Chondrocyte (in vitro differentiated cells): ENCODE results near the gene CCDC80. TPM values are rescaled to one million over a fixed set of nuclear protein-coding genes. Genes with fewer than 3 reads are reported as not detected.
"Not testable (repeated sequence)": the region's sequence is repeated elsewhere in the genome, so short reads cannot be mapped to it uniquely, and the experiment has no call there.

Source experiments
- DNase-seq: peaks from one replicate; pipeline ENCODE4 v3.0.0; 2021; ENCODE audit warnings: mixed read lengths, low spot score
- H3K27ac Mint-ChIP-seq: one replicate; pipeline ENCODE4 v1.8.0; 2021; ENCODE audit warnings: mild to moderate bottlenecking, moderate library complexity, mixed read lengths; ENCODE audit not compliant: unreplicated experiment
- H3K27me3 Mint-ChIP-seq: 2 replicates; pipeline ENCODE4 v1.8.0; 2021; ENCODE audit warnings: low read depth, mixed read lengths
- H3K36me3 Mint-ChIP-seq: 2 replicates; pipeline ENCODE4 v1.8.0; 2021; ENCODE audit warnings: low read depth, mixed read lengths
- H3K4me1 Mint-ChIP-seq: 2 replicates; pipeline ENCODE4 v1.8.0; 2021; ENCODE audit warnings: low read depth, mild to moderate bottlenecking, mixed read lengths
- H3K4me3 Mint-ChIP-seq: one replicate; pipeline ENCODE4 v1.8.0; 2021; ENCODE audit warnings: mild to moderate bottlenecking, moderate library complexity, mixed read lengths; ENCODE audit not compliant: unreplicated experiment
- H3K9me3 Mint-ChIP-seq: 2 replicates; pipeline ENCODE4 v1.8.0; 2021; ENCODE audit warnings: low read depth, mixed read lengths
- CTCF ChIP-seq: fragments of 200-600 bp; sonication (generic); IDR thresholded peaks from 2 replicates; pipeline ENCODE4 v1.5.0; 2021; ENCODE audit warnings: antibody characterized with exemption, mild to moderate bottlenecking, moderate library complexity
- total RNA-seq: library from RNA; stranded (reverse); gene quantifications from 3 replicates; pipeline ENCODE4 v1.2.1, GENCODE V29; 2021

Gene CCDC80
- total RNA-seq, 1 donor from 2014 or later, result 1,574 TPM

DNA sequence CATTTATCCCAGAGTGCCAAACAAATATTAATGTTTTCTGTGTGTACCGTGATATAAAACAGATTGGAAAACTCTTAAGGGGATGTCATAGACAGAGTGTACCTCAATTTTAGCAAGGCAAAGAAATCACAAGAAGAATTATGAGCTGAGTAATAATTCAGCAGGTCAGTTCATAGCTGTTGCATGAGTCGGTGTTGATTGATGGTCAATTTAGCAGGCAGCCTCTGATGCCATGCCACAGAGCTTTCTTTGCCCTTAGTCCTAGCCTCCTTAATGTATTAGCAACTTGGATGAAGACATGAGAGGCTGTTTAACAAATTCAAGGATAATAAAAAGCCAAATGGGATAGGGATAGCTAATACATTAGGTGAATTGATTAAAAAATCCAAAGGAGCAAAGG lies 72.3 kb downstream of the CCDC80 start:
- Mint-ChIP-seq H3K27me3 (no peaks in the 10 kb centered on the region), H3K36me3 (peaks cover 11% of the 10 kb centered on the region), H3K9me3 (no peaks in the 10 kb centered on the region), H3K4me3 (no peak overlapping the region), H3K27ac (no peak overlapping the region), H3K4me1 (peaks cover 3% of the 10 kb centered on the region)
- no peak for TF ChIP-seq CTCF
- DNase-seq, result no peak

- H3K36me3 Mint-ChIP-seq, result peaks cover 4% of the 10 kb centered on the region
- no peak overlapping the region for H3K27ac Mint-ChIP-seq
- peaks cover 16% of the 10 kb centered on the region for H3K4me1 Mint-ChIP-seq
- TF ChIP-seq CTCF, result no peak
- no peak overlapping the region for H3K4me3 Mint-ChIP-seq
- H3K27me3 Mint-ChIP-seq, result no peaks in the 10 kb centered on the region
- DNase-seq, result no peak
- H3K9me3 Mint-ChIP-seq, result no peaks in the 10 kb centered on the region
Observed at GRCh38 chr3:112564940-112565305, 76.0 kb downstream of the CCDC80 start.

- H3K27ac Mint-ChIP-seq, H3K9me3 Mint-ChIP-seq, DNase-seq, H3K36me3 Mint-ChIP-seq, H3K27me3 Mint-ChIP-seq, H3K4me3 Mint-ChIP-seq: not testable (repeated sequence)
- H3K4me1 Mint-ChIP-seq, result peaks cover 22% of the 10 kb centered on the region
Observed at GRCh38 chr3:112564247-112564939, 76.5 kb downstream of the CCDC80 start.

DNA sequence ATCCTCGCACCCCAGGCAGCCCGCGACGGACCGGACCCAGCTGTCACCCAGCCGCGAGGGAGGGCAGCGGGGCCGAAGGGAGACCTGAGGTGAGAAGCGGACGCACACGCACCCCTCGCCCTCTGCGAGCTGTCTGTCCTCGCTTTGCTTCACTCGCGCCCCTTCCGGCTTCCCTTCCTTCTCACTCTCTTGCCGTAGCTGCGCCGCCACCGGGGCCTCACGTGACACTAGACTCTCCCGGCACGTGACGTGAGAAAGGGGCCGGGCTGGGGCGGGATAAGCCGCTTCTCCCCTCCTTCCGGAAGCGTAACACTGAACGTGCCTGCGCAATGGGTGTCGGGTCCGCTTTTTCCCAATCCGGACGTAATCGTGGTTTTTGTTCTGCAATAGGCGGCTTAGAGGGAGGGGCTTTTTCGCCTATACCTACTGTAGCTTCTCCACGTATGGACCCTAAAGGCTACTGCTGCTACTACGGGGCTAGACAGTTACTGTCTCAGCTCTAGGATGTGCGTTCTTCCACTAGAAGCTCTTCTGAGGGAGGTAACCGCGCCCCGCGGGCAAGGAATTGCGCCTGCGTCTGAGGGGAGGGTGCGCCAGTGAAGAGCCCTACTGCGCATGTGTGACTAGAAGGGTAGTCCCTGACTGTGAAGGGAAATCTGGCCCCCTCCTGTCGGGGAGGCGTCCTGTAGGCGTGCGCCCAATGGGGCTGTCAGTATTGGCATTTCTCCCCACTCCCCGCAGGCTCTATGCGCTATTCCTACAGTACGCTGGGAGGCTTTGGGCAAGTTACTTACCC lies 79.0 kb downstream of the CCDC80 start, which contains the start of the genes ATG3 and SLC35A5:
TSS of gene ATG3 (minus strand) at position 229 of the 796 bp plus-strand sequence. CDS start 434 bp downstream, outside the sequence.
TSS of gene SLC35A5 (plus strand) at position 312 of the 796 bp plus-strand sequence. CDS start 1,359 bp downstream, outside the sequence.
- peak within 1 kb of the TSS; percentile 99 for H3K27ac Mint-ChIP-seq
- peak within 1 kb of the TSS; percentile 88 for H3K4me3 Mint-ChIP-seq
- H3K36me3 Mint-ChIP-seq, result peaks cover 6% of the 10 kb centered on the region
- no peak for TF ChIP-seq CTCF
- H3K9me3 Mint-ChIP-seq, result no peaks in the 10 kb centered on the region
- DNase-seq, result peak; percentile 98
- H3K4me1 Mint-ChIP-seq, result peaks cover 27% of the 10 kb centered on the region
- H3K27me3 Mint-ChIP-seq, result no peaks in the 10 kb centered on the region

DNA sequence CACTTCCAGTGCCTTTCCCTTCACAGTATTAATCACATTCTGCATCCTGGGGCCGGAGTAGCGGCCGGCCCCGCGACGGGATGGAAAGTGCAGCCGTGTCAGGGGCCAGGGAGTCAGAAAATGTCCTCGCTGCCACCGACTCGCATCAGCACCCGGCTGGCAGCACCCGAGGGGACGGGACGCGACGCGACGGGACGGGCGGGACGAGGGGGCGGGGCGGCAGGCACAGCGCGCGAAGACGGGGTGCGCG lies 79.5 kb downstream of the CCDC80 start:
- no peaks in the 10 kb centered on the region for H3K9me3 Mint-ChIP-seq
- peak overlapping the region; percentile 99 for H3K27ac Mint-ChIP-seq
- TF ChIP-seq CTCF, result no peak
- no peak for DNase-seq
- H3K4me1 Mint-ChIP-seq, result peaks cover 27% of the 10 kb centered on the region
- peaks cover 5% of the 10 kb centered on the region for H3K36me3 Mint-ChIP-seq
- peak overlapping the region; percentile 88 for H3K4me3 Mint-ChIP-seq
- no peaks in the 10 kb centered on the region for H3K27me3 Mint-ChIP-seq
